Measurements from ENCODE around the gene ITGB2.
"Not testable (repeated sequence)": the region's sequence is repeated elsewhere in the genome, so short reads cannot be mapped to it uniquely, and the experiment has no call there.

The ITGB2 gene

DNA sequence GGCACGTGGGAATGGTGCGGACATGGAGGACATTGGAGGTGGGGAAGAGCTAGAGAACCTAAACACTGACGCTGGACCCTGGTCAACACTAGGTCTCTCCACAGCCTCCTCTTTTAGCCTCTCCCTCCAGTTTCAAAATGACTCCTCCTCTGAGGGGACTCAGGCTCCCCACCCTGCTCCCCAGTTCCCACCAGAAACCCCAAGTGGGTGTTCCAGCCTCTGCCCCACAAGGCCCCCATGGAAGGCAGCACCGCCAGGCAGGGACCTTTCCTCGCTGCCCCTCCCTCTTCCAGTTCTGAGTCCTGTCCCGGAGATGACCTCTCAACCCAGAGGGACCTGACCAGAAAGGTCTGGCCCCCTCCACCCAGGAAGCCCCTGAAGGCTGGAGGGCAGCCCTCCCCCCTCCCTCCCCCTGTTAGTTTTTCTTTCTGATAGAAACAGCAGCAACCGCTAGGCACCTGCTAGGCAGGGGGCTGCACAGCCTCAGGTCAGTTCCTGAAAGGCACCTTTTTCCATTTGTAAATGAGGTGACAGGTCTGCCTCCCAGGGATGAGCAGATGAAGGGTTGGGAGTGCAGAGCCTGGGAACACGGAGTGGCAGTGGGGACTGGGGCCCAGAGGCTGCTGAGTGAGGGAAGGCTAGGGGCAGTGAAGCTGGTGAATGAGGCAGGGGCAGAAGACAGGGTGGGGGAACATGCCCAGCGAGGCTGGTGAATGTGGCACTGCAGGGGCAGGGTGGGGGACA lies 9.3 kb upstream of the ITGB2 start:
- Histone ChIP-seq H3K36me3 (ENCODE audit: control insufficient read depth, insufficient read depth, low read length) (no peaks in the 10 kb centered on the region), H3K4me3 (ENCODE audit: low read depth, low read length) (no peak overlapping the region), H3K27me3 (ENCODE audit: control insufficient read depth, insufficient read depth, low read length) (peaks cover 72% of the 10 kb centered on the region), H3K9me3 (ENCODE audit: control insufficient read depth, insufficient read depth, low read length) (no peaks in the 10 kb centered on the region), H3K4me1 (ENCODE audit: control insufficient read depth, insufficient read depth, low read length) (peaks cover 31% of the 10 kb centered on the region), H3K9ac (ENCODE audit: low read depth, low read length) (no peak overlapping the region), H3K27ac (ENCODE audit: low read depth, low read length) (no peak overlapping the region)

GRCh38 chr21:44929242-44929798 lies 8.6 kb upstream of the ITGB2 start:
- Histone ChIP-seq H3K4me3 (ENCODE audit: low read depth, low read length) (no peak overlapping the region), H3K36me3 (ENCODE audit: control insufficient read depth, insufficient read depth, low read length) (no peaks in the 10 kb centered on the region), H3K27me3 (ENCODE audit: control insufficient read depth, insufficient read depth, low read length) (peaks cover 70% of the 10 kb centered on the region), H3K9ac (ENCODE audit: low read depth, low read length) (no peak overlapping the region), H3K4me1 (ENCODE audit: control insufficient read depth, insufficient read depth, low read length) (peaks cover 31% of the 10 kb centered on the region), H3K9me3 (ENCODE audit: control insufficient read depth, insufficient read depth, low read length) (no peaks in the 10 kb centered on the region), H3K27ac (ENCODE audit: low read depth, low read length) (no peak overlapping the region)

GRCh38 chr21:44928500-44929241 lies 8.0 kb upstream of the ITGB2 start:
- H3K27me3 ChIP-seq (ENCODE audit: control insufficient read depth, insufficient read depth, low read length), result peaks cover 64% of the 10 kb centered on the region
- H3K4me3 ChIP-seq (ENCODE audit: low read depth, low read length); H3K9me3 ChIP-seq (ENCODE audit: control insufficient read depth, insufficient read depth, low read length); H3K9ac ChIP-seq (ENCODE audit: low read depth, low read length); H3K36me3 ChIP-seq (ENCODE audit: control insufficient read depth, insufficient read depth, low read length): not testable (repeated sequence)
- H3K27ac ChIP-seq (ENCODE audit: low read depth, low read length), result peak overlapping the region; percentile 72
- peaks cover 31% of the 10 kb centered on the region for H3K4me1 ChIP-seq (ENCODE audit: control insufficient read depth, insufficient read depth, low read length)

DNA sequence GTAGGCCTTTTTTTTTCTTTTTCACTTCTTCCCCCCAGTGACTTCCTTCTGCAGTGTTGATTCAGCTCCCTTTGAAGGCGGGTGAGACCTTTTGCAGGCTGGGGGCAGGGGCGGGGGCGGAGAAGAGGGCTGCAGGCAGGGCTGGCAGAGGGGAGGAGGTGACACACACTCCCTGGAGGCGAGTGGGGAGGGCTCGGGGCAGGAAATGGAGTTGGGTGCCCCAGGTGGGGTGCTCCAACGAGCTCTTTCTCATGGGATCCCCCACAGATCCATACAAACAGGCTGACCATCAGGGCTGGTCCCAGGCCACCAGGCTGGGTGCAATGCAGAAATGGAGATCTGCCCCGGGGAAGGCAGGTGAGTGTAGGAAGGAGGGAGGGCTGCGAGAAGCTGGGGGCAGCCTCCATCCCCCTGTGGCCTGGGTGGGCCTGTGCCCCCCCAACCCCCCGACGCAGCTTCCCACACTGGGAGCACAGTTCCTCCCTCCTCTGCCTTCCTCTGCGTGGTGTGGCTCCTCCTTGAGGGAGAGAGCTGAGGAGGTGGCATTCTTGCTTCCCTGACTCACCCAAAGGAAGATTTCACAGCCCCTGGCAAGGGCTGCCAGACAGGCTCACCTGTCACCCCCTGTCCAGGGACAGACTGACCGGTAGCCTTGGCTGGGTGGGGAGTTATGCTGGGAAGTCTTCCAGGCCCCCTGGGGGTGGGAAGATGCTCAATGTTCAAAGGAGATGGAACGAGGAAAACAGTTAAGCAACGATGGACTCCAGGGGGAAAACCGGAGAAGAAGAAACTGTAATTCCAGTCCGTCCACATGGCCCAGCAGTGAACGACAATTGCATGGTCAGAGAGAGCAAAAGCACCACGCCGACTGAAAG lies 7.1 kb upstream of the ITGB2 start:
- no peaks in the 10 kb centered on the region for H3K36me3 ChIP-seq (ENCODE audit: control insufficient read depth, insufficient read depth, low read length)
- H3K9me3 ChIP-seq (ENCODE audit: control insufficient read depth, insufficient read depth, low read length), result no peaks in the 10 kb centered on the region
- H3K27me3 ChIP-seq (ENCODE audit: control insufficient read depth, insufficient read depth, low read length), result peaks cover 56% of the 10 kb centered on the region
- H3K4me3 ChIP-seq (ENCODE audit: low read depth, low read length), result peak overlapping the region; percentile 21; the same call in 1 of the 2 replicates
- H3K4me1 ChIP-seq (ENCODE audit: control insufficient read depth, insufficient read depth, low read length), result peaks cover 31% of the 10 kb centered on the region
- no peak overlapping the region for H3K9ac ChIP-seq (ENCODE audit: low read depth, low read length)
- H3K27ac ChIP-seq (ENCODE audit: low read depth, low read length), result peak overlapping the region; percentile 72

- Histone ChIP-seq H3K27me3 (ENCODE audit: control insufficient read depth, insufficient read depth, low read length) (peaks cover 49% of the 10 kb centered on the region), H3K36me3 (ENCODE audit: control insufficient read depth, insufficient read depth, low read length) (no peaks in the 10 kb centered on the region), H3K4me3 (ENCODE audit: low read depth, low read length) (0 out of 2 replicates have a peak overlapping the region, but pooled peaks have one; percentile 21), H3K4me1 (ENCODE audit: control insufficient read depth, insufficient read depth, low read length) (peaks cover 31% of the 10 kb centered on the region), H3K9ac (ENCODE audit: low read depth, low read length) (no peak overlapping the region), H3K27ac (ENCODE audit: low read depth, low read length) (peak overlapping the region; percentile 45), H3K9me3 (ENCODE audit: control insufficient read depth, insufficient read depth, low read length) (no peaks in the 10 kb centered on the region)
These were observed 6.5 kb upstream of the ITGB2 start for GRCh38 chr21:44927259-44927586.

GRCh38 chr21:44926331-44927101 lies 5.8 kb upstream of the ITGB2 start:
- no peak overlapping the region for H3K4me3 ChIP-seq (ENCODE audit: low read depth, low read length)
- peaks cover 31% of the 10 kb centered on the region for H3K4me1 ChIP-seq (ENCODE audit: control insufficient read depth, insufficient read depth, low read length)
- no peak overlapping the region for H3K9ac ChIP-seq (ENCODE audit: low read depth, low read length)
- H3K27me3 ChIP-seq (ENCODE audit: control insufficient read depth, insufficient read depth, low read length), result peaks cover 42% of the 10 kb centered on the region
- H3K27ac ChIP-seq (ENCODE audit: low read depth, low read length), result peak overlapping the region; percentile 45
- H3K9me3 ChIP-seq (ENCODE audit: control insufficient read depth, insufficient read depth, low read length), result no peaks in the 10 kb centered on the region
- no peaks in the 10 kb centered on the region for H3K36me3 ChIP-seq (ENCODE audit: control insufficient read depth, insufficient read depth, low read length)

DNA sequence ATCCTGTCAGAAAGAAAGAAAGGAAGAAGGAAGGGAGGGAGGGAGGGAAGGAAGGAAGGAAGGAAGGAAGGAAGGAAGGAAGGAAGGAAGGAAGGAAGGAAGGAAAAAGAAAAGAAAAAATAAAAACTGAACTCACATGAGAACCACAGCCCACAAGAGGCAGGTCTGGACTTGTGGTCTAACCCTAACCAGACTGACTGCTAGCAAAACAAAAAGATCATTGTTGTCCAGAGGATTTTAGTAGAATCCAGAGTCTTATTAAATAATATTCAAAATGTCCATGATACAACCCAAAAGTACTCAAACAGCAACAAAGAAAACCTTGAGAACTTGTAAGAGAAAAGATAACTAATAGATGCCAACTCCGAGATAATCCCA lies 4.7 kb upstream of the ITGB2 start:
- Histone ChIP-seq H3K9ac (ENCODE audit: low read depth, low read length) (no peak overlapping the region), H3K27me3 (ENCODE audit: control insufficient read depth, insufficient read depth, low read length) (peaks cover 31% of the 10 kb centered on the region), H3K4me1 (ENCODE audit: control insufficient read depth, insufficient read depth, low read length) (peaks cover 23% of the 10 kb centered on the region), H3K27ac (ENCODE audit: low read depth, low read length) (no peak overlapping the region), H3K36me3 (ENCODE audit: control insufficient read depth, insufficient read depth, low read length) (no peaks in the 10 kb centered on the region), H3K4me3 (ENCODE audit: low read depth, low read length) (no peak overlapping the region), H3K9me3 (ENCODE audit: control insufficient read depth, insufficient read depth, low read length) (no peaks in the 10 kb centered on the region)

DNA sequence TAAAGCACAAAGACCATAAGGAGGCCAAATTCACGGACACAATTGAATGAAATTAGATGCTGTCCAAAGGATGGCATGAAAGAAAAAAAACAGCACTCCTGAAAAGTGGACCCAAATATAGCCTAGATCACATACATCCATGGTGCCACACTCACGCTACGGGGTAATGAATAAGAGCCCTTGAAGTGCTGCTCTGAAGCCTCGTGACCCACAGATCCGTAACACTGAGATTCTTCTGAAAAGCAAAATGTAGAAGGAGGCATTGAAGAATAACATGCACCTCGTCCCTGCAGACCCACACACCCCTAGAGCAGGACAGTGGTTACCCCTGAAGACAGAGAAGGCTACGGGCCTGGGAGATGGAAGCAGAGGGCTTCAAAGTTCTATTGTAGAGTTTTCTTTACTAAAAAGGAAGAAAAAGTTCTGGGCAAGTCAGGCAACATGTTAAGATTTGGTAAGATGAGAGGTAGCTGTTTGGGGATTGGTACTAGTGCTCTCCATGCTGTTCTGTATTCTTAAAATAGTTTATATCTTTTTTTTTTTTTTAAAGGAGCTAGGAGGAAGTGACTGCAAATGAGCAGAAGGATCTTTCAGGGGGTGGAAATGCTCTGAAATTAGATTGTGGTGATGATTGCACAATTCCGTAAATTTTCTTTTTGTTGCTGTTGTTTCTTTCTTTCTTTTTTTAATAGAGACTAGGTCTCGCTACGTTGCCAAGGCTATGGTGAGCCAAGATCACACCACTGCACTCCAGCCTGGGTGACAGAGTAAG lies 4.1 kb upstream of the ITGB2 start:
- Histone ChIP-seq H3K27ac (ENCODE audit: low read depth, low read length) (no peak overlapping the region), H3K27me3 (ENCODE audit: control insufficient read depth, insufficient read depth, low read length) (peaks cover 25% of the 10 kb centered on the region), H3K9ac (ENCODE audit: low read depth, low read length) (no peak overlapping the region), H3K4me3 (ENCODE audit: low read depth, low read length) (no peak overlapping the region), H3K4me1 (ENCODE audit: control insufficient read depth, insufficient read depth, low read length) (peaks cover 18% of the 10 kb centered on the region), H3K36me3 (ENCODE audit: control insufficient read depth, insufficient read depth, low read length) (no peaks in the 10 kb centered on the region), H3K9me3 (ENCODE audit: control insufficient read depth, insufficient read depth, low read length) (no peaks in the 10 kb centered on the region)

DNA sequence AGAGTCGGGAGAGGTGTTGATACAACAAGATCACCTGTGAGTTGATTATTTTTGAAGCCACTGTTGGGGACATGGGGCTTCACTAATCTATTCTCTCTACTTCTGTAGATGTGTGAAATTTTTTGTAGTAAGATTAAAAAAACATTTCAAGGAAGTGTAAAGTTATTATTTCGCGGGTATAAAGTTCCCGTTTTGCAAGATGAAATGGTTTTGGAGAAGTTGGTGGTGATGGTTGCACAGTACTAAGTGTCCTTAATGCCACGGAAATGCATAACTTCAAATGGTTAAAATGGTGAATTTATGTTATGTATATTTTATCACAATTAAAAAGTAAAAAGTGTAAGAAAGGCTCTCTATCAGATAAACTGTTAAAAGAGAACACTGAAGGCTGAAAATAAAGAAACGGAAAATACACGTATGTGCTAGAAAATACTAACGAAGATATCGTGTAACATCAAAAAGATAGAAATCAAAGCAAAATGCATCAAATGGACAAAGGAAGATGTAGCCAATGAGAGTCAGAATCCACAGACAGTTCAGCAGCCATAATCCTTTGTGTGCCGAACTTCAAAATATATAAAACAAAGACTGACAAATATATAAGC lies 2.9 kb upstream of the ITGB2 start:
- no peak overlapping the region for H3K9ac ChIP-seq (ENCODE audit: low read depth, low read length)
- no peaks in the 10 kb centered on the region for H3K36me3 ChIP-seq (ENCODE audit: control insufficient read depth, insufficient read depth, low read length)
- peaks cover 15% of the 10 kb centered on the region for H3K27me3 ChIP-seq (ENCODE audit: control insufficient read depth, insufficient read depth, low read length)
- peaks cover 17% of the 10 kb centered on the region for H3K4me1 ChIP-seq (ENCODE audit: control insufficient read depth, insufficient read depth, low read length)
- H3K4me3 ChIP-seq (ENCODE audit: low read depth, low read length), result no peak overlapping the region
- H3K9me3 ChIP-seq (ENCODE audit: control insufficient read depth, insufficient read depth, low read length), result no peaks in the 10 kb centered on the region
- H3K27ac ChIP-seq (ENCODE audit: low read depth, low read length), result no peak overlapping the region
